ENCODE results near the gene MZB1. TPM values are rescaled to one million over a fixed set of nuclear protein-coding genes. Genes with fewer than 3 reads are reported as not detected.

MZB1 gene
- polyA plus RNA-seq, 1 of the 3 experiments (the other 2 are of a cell fraction): not detected

DNA sequence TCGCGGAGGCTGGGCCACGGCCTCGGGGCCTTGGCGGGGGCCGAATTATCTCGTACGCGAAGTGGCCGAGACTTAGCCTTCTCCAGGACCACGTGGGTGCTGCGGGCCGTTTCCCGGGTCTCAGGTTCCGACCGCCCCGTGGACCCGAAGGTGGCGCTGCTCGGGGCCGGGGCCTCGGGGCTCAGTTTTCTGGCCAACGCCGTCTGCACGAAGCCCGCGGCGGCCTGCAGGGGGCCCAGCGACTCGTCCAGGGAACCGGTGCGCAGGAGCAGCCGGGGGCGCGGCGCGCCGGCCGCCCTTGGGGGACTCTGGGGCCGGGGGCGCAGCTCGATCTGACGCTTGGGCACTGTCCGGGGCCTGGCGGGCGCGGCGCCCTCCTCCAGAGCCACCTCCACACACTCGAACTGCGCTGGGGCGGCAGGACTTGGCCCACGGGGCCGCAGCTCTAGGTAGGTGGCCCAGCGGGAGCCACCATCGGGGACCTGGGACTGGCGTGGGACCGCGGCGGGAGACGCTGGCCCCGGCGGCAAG lies 4.5 kb upstream of the MZB1 start:
- H3K4me1 ChIP-seq (ENCODE audit: control insufficient read depth in 1 of 2, insufficient read depth in 2 of 2, low read depth in 1 of 2, low read length in 1 of 2): peaks cover 0 to 3% of the 10 kb centered on the region in 2 experiments; a peak in 1 of 4 replicates
- DNase-seq: peak; percentile 83
- no peak overlapping the region for H2AFZ ChIP-seq (ENCODE audit: low read depth)
- no peaks in the 10 kb centered on the region for H3K79me2 ChIP-seq (ENCODE audit: insufficient read depth)
- H3K27me3 ChIP-seq (ENCODE audit: insufficient read depth): peaks cover 12% of the 10 kb centered on the region; the same call in 1 of the 2 replicates
- H3K4me2 ChIP-seq: peak overlapping the region; percentile 37; the same call in 1 of the 2 replicates
- H3K9me2 ChIP-seq: no peaks in the 10 kb centered on the region
- no peak overlapping the region for H3K27ac ChIP-seq (ENCODE audit: low read depth in 2 of 2, low read length in 1 of 2)
- no peaks in the 10 kb centered on the region for H3K36me3 ChIP-seq (replicated peaks in 1 of 2; ENCODE audit: control insufficient read depth in 1 of 2, insufficient read depth in 2 of 2, low read length in 1 of 2)
- 17% methylated on average over 9 of the region's 62 CpGs for WGBS (ENCODE audit: low lambda C conversion rate)
- no peaks in the 10 kb centered on the region for H3F3A ChIP-seq (replicated peaks; ENCODE audit: insufficient read depth)
- CTCF ChIA-PET: interaction anchor here (0.8 to 6.3 kb wide), 9 partner anchors 8 to 122 kb away, joined by 3 to 29 read pairs (median 3); partner anchors contain the start of genes MATR3 and SPATA24
- H3K9me3 ChIP-seq: no peaks in the 10 kb centered on the region
- TF ChIP-seq, protein P1, sequence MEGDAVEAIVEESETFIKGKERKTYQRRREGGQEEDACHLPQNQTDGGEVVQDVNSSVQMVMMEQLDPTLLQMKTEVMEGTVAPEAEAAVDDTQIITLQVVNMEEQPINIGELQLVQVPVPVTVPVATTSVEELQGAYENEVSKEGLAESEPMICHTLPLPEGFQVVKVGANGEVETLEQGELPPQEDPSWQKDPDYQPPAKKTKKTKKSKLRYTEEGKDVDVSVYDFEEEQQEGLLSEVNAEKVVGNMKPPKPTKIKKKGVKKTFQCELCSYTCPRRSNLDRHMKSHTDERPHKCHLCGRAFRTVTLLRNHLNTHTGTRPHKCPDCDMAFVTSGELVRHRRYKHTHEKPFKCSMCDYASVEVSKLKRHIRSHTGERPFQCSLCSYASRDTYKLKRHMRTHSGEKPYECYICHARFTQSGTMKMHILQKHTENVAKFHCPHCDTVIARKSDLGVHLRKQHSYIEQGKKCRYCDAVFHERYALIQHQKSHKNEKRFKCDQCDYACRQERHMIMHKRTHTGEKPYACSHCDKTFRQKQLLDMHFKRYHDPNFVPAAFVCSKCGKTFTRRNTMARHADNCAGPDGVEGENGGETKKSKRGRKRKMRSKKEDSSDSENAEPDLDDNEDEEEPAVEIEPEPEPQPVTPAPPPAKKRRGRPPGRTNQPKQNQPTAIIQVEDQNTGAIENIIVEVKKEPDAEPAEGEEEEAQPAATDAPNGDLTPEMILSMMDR (IDR thresholded peaks at IDR 0.05): peak; percentile 46
- TF ChIP-seq, protein P2, sequence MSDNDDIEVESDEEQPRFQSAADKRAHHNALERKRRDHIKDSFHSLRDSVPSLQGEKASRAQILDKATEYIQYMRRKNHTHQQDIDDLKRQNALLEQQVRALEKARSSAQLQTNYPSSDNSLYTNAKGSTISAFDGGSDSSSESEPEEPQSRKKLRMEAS (IDR thresholded peaks at IDR 0.05; ENCODE audit: low read depth): 0 out of 2 replicates have a peak, but pooled peaks have one; percentile 19
- no peak for TF ChIP-seq MEF2A (IDR thresholded peaks at IDR 0.05; ENCODE audit: borderline replicate concordance, low read depth)
- H3K9ac ChIP-seq: no peak overlapping the region
- H4K20me1 ChIP-seq (ENCODE audit: insufficient read depth): no peaks in the 10 kb centered on the region
- peak overlapping the region in 1 of 2 experiments; percentile 23; a peak in 2 of 4 replicates for H3K4me3 ChIP-seq (ENCODE audit: low read depth in 2 of 2, low read length in 1 of 2)
- POLR2A ChIA-PET: interaction anchor here (1.2 kb wide), 1 partner anchor 10 kb away, joined by 3 read pairs; the partner anchor contains the start of gene SPATA24

DNA sequence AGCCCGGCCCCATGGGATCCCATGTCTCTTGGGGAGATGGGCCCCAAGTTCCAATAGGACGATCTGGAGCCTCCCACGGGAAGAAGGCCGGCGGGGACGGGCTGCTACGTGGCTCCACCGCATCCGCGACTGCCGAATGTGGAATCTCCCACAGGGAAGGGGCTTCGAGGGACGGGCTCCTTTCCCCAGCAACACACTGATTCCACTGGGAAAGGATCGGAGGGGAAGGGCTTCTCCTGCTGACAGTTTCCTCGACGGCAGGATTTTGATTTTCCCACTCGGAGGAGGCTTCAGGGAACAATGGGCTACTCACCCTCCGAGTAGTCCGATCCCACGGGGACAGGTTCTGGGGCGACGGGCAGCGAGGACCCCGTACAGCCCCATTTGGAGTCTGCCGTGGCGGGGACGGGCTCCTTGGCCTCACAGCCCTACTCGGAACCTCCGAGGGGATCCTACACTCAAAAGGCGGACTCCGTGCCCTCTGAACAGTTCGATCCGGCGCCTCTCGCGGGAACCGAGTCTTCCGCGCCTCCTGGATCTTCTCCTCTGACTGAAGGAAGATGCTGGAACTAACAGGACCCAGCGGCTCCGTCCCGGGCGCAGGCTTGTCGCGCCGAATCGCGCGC lies 3.9 kb upstream of the MZB1 start:
- ChIA-PET POLR2A (interaction anchor here (1.2 kb wide), 1 partner anchor 10 kb away, joined by 3 read pairs; the partner anchor contains the start of gene SPATA24), CTCF (interaction anchor here (0.9 to 6.3 kb wide), 6 partner anchors 10 to 120 kb away, joined by 3 to 29 read pairs (median 3); partner anchors contain the start of genes MATR3 and SPATA24)
- H3F3A ChIP-seq (replicated peaks; ENCODE audit: insufficient read depth): no peaks in the 10 kb centered on the region
- TF ChIP-seq, protein P1 (IDR thresholded peaks at IDR 0.05): no peak
- TF ChIP-seq MXI1 (IDR thresholded peaks at IDR 0.05; ENCODE audit: low read depth, low read length): no peak
- TF ChIP-seq NFIC (IDR thresholded peaks at IDR 0.05; ENCODE audit: borderline replicate concordance): no peak
- TF ChIP-seq RAD21 (IDR thresholded peaks at IDR 0.05; ENCODE audit: low read length): no peak
- TF ChIP-seq SIN3A (IDR thresholded peaks at IDR 0.05; ENCODE audit: borderline replicate concordance, low read depth, low read length): no peak
- no peak for TF ChIP-seq FOXJ3 (CRISPR knock-in tag; IDR thresholded peaks at IDR 0.05)
- TF ChIP-seq, protein P3, sequence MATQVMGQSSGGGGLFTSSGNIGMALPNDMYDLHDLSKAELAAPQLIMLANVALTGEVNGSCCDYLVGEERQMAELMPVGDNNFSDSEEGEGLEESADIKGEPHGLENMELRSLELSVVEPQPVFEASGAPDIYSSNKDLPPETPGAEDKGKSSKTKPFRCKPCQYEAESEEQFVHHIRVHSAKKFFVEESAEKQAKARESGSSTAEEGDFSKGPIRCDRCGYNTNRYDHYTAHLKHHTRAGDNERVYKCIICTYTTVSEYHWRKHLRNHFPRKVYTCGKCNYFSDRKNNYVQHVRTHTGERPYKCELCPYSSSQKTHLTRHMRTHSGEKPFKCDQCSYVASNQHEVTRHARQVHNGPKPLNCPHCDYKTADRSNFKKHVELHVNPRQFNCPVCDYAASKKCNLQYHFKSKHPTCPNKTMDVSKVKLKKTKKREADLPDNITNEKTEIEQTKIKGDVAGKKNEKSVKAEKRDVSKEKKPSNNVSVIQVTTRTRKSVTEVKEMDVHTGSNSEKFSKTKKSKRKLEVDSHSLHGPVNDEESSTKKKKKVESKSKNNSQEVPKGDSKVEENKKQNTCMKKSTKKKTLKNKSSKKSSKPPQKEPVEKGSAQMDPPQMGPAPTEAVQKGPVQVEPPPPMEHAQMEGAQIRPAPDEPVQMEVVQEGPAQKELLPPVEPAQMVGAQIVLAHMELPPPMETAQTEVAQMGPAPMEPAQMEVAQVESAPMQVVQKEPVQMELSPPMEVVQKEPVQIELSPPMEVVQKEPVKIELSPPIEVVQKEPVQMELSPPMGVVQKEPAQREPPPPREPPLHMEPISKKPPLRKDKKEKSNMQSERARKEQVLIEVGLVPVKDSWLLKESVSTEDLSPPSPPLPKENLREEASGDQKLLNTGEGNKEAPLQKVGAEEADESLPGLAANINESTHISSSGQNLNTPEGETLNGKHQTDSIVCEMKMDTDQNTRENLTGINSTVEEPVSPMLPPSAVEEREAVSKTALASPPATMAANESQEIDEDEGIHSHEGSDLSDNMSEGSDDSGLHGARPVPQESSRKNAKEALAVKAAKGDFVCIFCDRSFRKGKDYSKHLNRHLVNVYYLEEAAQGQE (IDR thresholded peaks at IDR 0.05; ENCODE audit: low read depth, low read length): no peak
- no peaks in the 10 kb centered on the region for H3K79me2 ChIP-seq (ENCODE audit: insufficient read depth)
- peaks cover 0 to 3% of the 10 kb centered on the region in 2 experiments; a peak in 1 of 4 replicates for H3K4me1 ChIP-seq (ENCODE audit: control insufficient read depth in 1 of 2, insufficient read depth in 2 of 2, low read depth in 1 of 2, low read length in 1 of 2)
- DNase-seq: peak; percentile 49
- no peaks in the 10 kb centered on the region for H3K36me3 ChIP-seq (replicated peaks in 1 of 2; ENCODE audit: control insufficient read depth in 1 of 2, insufficient read depth in 2 of 2, low read length in 1 of 2)
- H3K4me3 ChIP-seq (ENCODE audit: low read depth in 2 of 2, low read length in 1 of 2): peak overlapping the region in 1 of 2 experiments; percentile 23; a peak in 1 of 4 replicates
- H3K9me3 ChIP-seq: no peaks in the 10 kb centered on the region
- no peak overlapping the region for H2AFZ ChIP-seq (ENCODE audit: low read depth)
- H3K9ac ChIP-seq: no peak overlapping the region
- peak overlapping the region; percentile 37; the same call in 1 of the 2 replicates for H3K4me2 ChIP-seq
- no peaks in the 10 kb centered on the region for H4K20me1 ChIP-seq (ENCODE audit: insufficient read depth)
- peaks cover 12% of the 10 kb centered on the region; the same call in 1 of the 2 replicates for H3K27me3 ChIP-seq (ENCODE audit: insufficient read depth)
- 54% methylated on average over 24 of the region's 49 CpGs for WGBS (ENCODE audit: low lambda C conversion rate)
- H3K27ac ChIP-seq (ENCODE audit: low read depth in 2 of 2, low read length in 1 of 2): no peak overlapping the region
- no peaks in the 10 kb centered on the region for H3K9me2 ChIP-seq

Data from SK-N-SH (cell line).